Lower leg skin (tissue), 3 donors: Measurements from ENCODE around the gene PIK3IP1.

ENCODE experiments used
- CTCF ChIP-seq, 3 donors: fragments of 450-650 bp; IDR thresholded peaks; one replicate each; pipeline ENCODE4 v1.5.1; 2016; ENCODE audit warnings: antibody characterized with exemption in 3 of 3, mild to moderate bottlenecking in 3 of 3, moderate library complexity in 2 of 3
- POLR2A ChIP-seq, 2 donors: fragments of 450-650 bp; IDR thresholded peaks; one replicate each; pipeline ENCODE4 v1.6.1; 2016 to 2017; ENCODE audit warnings: antibody characterized with exemption in 2 of 2, mild to moderate bottlenecking in 1 of 2, moderate library complexity in 1 of 2

- TF ChIP-seq CTCF (IDR thresholded peaks at IDR 0.05): no peak
- TF ChIP-seq POLR2A (IDR thresholded peaks at IDR 0.05): no peak
Measured at GRCh38 chr22:31247726-31248125, 44.6 kb downstream of the PIK3IP1 start.
